ENCODE measurements around the gene OPCML.

The OPCML gene

GRCh38 chr11:133224271-133224670 is 308.0 kb downstream of the OPCML start:
- Histone ChIP-seq H3K9me3 (ENCODE audit: control insufficient read depth, insufficient read depth, low read length) (no peaks in the 10 kb centered on the region), H3K9me2 (replicated peaks; ENCODE audit: control insufficient read depth, low read length) (no peaks in the 10 kb centered on the region), H3K79me2 (ENCODE audit: control insufficient read depth, low read length) (no peaks in the 10 kb centered on the region), H4K20me1 (ENCODE audit: control insufficient read depth, insufficient read depth, low read depth, low read length) (no peaks in the 10 kb centered on the region), H3K27ac (ENCODE audit: low read depth, low read length) (no peak overlapping the region), H3K36me3 (ENCODE audit: control insufficient read depth, low read length) (no peaks in the 10 kb centered on the region), H3K4me1 (ENCODE audit: control insufficient read depth, low read length) (no peaks in the 10 kb centered on the region), H3F3A (ENCODE audit: control insufficient read depth, insufficient read depth) (no peaks in the 10 kb centered on the region), H3K4me2 (ENCODE audit: low read length) (no peak overlapping the region), H3K27me3 (ENCODE audit: control insufficient read depth, low read length) (no peaks in the 10 kb centered on the region), H3K4me3 (ENCODE audit: low read length) (no peak overlapping the region)
- no peak for TF ChIP-seq CTCF (IDR thresholded peaks at IDR 0.05; ENCODE audit: low read depth, low read length, poor library complexity, severe bottlenecking)
- no peak for TF ChIP-seq EZH2phosphoT487 (IDR thresholded peaks at IDR 0.05; ENCODE audit: borderline replicate concordance, low read length)

- Histone ChIP-seq H3K79me2 (ENCODE audit: control insufficient read depth, low read length) (no peaks in the 10 kb centered on the region), H3K27ac (ENCODE audit: low read depth, low read length) (no peak overlapping the region), H3K36me3 (ENCODE audit: control insufficient read depth, low read length) (no peaks in the 10 kb centered on the region), H3K9me3 (ENCODE audit: control insufficient read depth, insufficient read depth, low read length) (no peaks in the 10 kb centered on the region), H3K27me3 (ENCODE audit: control insufficient read depth, low read length) (no peaks in the 10 kb centered on the region), H4K20me1 (ENCODE audit: control insufficient read depth, insufficient read depth, low read depth, low read length) (no peaks in the 10 kb centered on the region), H3K4me1 (ENCODE audit: control insufficient read depth, low read length) (no peaks in the 10 kb centered on the region), H3K4me3 (ENCODE audit: low read length) (no peak overlapping the region), H3F3A (ENCODE audit: control insufficient read depth, insufficient read depth) (no peaks in the 10 kb centered on the region), H3K4me2 (ENCODE audit: low read length) (no peak overlapping the region), H3K9me2 (replicated peaks; ENCODE audit: control insufficient read depth, low read length) (no peaks in the 10 kb centered on the region)
- TF ChIP-seq EZH2phosphoT487 (IDR thresholded peaks at IDR 0.05; ENCODE audit: borderline replicate concordance, low read length), result no peak
Measured at GRCh38 chr11:133222425-133223330, 309.6 kb downstream of the OPCML start.

- Histone ChIP-seq H3K4me1 (ENCODE audit: control insufficient read depth, low read length) (no peaks in the 10 kb centered on the region), H3K9me2 (replicated peaks; ENCODE audit: control insufficient read depth, low read length) (no peaks in the 10 kb centered on the region), H3K79me2 (ENCODE audit: control insufficient read depth, low read length) (no peaks in the 10 kb centered on the region), H4K20me1 (ENCODE audit: control insufficient read depth, insufficient read depth, low read depth, low read length) (no peaks in the 10 kb centered on the region), H3K36me3 (ENCODE audit: control insufficient read depth, low read length) (no peaks in the 10 kb centered on the region), H3K27ac (ENCODE audit: low read depth, low read length) (no peak overlapping the region), H3K27me3 (ENCODE audit: control insufficient read depth, low read length) (no peaks in the 10 kb centered on the region), H3K9me3 (ENCODE audit: control insufficient read depth, insufficient read depth, low read length) (no peaks in the 10 kb centered on the region), H3K4me2 (ENCODE audit: low read length) (no peak overlapping the region), H3K4me3 (ENCODE audit: low read length) (no peak overlapping the region), H3F3A (ENCODE audit: control insufficient read depth, insufficient read depth) (no peaks in the 10 kb centered on the region)
- TF ChIP-seq CTCF (IDR thresholded peaks at IDR 0.05; ENCODE audit: low read depth, low read length, poor library complexity, severe bottlenecking) (peak; percentile 34), EZH2phosphoT487 (IDR thresholded peaks at IDR 0.05; ENCODE audit: borderline replicate concordance, low read length) (no peak)
Measured at GRCh38 chr11:133219543-133219942, 312.8 kb downstream of the OPCML start.

- Histone ChIP-seq H3K27ac (ENCODE audit: low read depth, low read length) (no peak overlapping the region), H3K4me3 (ENCODE audit: low read length) (no peak overlapping the region), H3K9me2 (replicated peaks; ENCODE audit: control insufficient read depth, low read length) (no peaks in the 10 kb centered on the region), H3K36me3 (ENCODE audit: control insufficient read depth, low read length) (no peaks in the 10 kb centered on the region), H3K4me2 (ENCODE audit: low read length) (no peak overlapping the region), H3F3A (ENCODE audit: control insufficient read depth, insufficient read depth) (no peaks in the 10 kb centered on the region), H3K79me2 (ENCODE audit: control insufficient read depth, low read length) (no peaks in the 10 kb centered on the region), H4K20me1 (ENCODE audit: control insufficient read depth, insufficient read depth, low read depth, low read length) (no peaks in the 10 kb centered on the region), H3K27me3 (ENCODE audit: control insufficient read depth, low read length) (no peaks in the 10 kb centered on the region), H3K4me1 (ENCODE audit: control insufficient read depth, low read length) (no peaks in the 10 kb centered on the region), H3K9me3 (ENCODE audit: control insufficient read depth, insufficient read depth, low read length) (no peaks in the 10 kb centered on the region)
- TF ChIP-seq CTCF (IDR thresholded peaks at IDR 0.05; ENCODE audit: low read depth, low read length, poor library complexity, severe bottlenecking) (no peak), EZH2phosphoT487 (IDR thresholded peaks at IDR 0.05; ENCODE audit: borderline replicate concordance, low read length) (no peak)
Measured at GRCh38 chr11:133216813-133217212, 315.5 kb downstream of the OPCML start.

Data from DOHH2 (cell line).